C4-2B (cell line): ENCODE measurements around the gene ZNF175.

Source experiments
- H3K27ac ChIP-seq: fragments of 450-650 bp; 2 replicates; pipeline ENCODE4 v1.5.1; 2017
- ZFX ChIP-seq: fragments of 450-650 bp; IDR thresholded peaks from 2 replicates; pipeline ENCODE4 v1.6.1; 2017
- TF ChIP-seq, protein P1 (sequence below): fragments of 450-650 bp; conservative IDR thresholded peaks from 2 replicates; pipeline ENCODE4 v1.5.1; 2017; ENCODE audit warnings: mild to moderate bottlenecking

The ZNF175 gene

DNA sequence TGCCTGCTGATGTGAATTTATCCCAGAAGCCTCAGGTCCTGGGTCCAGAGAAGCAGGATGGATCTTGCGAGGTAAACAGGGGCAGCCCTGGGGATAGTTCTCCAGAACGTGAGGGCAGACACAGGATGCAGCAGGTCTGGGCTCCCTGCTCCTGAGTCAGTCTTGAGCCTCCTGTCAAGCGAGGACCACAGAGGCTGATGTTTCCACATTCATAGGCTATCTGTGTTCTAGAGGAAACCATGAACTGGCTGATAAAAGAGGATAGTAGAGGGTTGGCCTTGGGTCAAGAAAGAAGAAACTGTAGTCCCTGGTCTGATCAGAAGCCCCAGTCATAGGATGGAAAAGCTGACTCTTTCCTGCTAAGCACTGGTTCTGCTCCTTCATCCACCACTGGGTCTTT, 2.2 kb downstream of the ZNF175 start:
- TF ChIP-seq ZFX, result no peak
- TF ChIP-seq, protein P1, sequence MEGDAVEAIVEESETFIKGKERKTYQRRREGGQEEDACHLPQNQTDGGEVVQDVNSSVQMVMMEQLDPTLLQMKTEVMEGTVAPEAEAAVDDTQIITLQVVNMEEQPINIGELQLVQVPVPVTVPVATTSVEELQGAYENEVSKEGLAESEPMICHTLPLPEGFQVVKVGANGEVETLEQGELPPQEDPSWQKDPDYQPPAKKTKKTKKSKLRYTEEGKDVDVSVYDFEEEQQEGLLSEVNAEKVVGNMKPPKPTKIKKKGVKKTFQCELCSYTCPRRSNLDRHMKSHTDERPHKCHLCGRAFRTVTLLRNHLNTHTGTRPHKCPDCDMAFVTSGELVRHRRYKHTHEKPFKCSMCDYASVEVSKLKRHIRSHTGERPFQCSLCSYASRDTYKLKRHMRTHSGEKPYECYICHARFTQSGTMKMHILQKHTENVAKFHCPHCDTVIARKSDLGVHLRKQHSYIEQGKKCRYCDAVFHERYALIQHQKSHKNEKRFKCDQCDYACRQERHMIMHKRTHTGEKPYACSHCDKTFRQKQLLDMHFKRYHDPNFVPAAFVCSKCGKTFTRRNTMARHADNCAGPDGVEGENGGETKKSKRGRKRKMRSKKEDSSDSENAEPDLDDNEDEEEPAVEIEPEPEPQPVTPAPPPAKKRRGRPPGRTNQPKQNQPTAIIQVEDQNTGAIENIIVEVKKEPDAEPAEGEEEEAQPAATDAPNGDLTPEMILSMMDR, result no peak
- H3K27ac ChIP-seq, result no peak overlapping the region

GRCh38 chr19:51576850-51577249, 5.8 kb downstream of the ZNF175 start:
- H3K27ac ChIP-seq, result no peak overlapping the region
- TF ChIP-seq, protein P1, result no peak
- no peak for TF ChIP-seq ZFX

- H3K27ac ChIP-seq, result no peak overlapping the region
- TF ChIP-seq ZFX, result no peak
- TF ChIP-seq, protein P1, result no peak
Measured at GRCh38 chr19:51586103-51586728, 15.1 kb downstream of the ZNF175 start.

DNA sequence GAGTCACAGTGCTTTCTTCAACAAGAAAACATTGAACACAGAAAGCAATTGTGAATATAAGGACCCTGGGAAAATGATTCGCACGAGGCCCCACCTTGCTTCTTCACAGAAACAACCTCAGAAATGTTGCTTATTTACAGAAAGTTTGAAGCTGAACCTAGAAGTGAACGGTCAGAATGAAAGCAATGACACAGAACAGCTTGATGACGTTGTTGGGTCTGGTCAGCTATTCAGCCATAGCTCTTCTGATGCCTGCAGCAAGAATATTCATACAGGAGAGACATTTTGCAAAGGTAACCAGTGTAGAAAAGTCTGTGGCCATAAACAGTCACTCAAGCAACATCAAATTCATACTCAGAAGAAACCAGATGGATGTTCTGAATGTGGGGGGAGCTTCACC, 15.7 kb downstream of the ZNF175 start:
- TF ChIP-seq, protein P1, result no peak
- no peak for TF ChIP-seq ZFX
- H3K27ac ChIP-seq, result no peak overlapping the region

DNA sequence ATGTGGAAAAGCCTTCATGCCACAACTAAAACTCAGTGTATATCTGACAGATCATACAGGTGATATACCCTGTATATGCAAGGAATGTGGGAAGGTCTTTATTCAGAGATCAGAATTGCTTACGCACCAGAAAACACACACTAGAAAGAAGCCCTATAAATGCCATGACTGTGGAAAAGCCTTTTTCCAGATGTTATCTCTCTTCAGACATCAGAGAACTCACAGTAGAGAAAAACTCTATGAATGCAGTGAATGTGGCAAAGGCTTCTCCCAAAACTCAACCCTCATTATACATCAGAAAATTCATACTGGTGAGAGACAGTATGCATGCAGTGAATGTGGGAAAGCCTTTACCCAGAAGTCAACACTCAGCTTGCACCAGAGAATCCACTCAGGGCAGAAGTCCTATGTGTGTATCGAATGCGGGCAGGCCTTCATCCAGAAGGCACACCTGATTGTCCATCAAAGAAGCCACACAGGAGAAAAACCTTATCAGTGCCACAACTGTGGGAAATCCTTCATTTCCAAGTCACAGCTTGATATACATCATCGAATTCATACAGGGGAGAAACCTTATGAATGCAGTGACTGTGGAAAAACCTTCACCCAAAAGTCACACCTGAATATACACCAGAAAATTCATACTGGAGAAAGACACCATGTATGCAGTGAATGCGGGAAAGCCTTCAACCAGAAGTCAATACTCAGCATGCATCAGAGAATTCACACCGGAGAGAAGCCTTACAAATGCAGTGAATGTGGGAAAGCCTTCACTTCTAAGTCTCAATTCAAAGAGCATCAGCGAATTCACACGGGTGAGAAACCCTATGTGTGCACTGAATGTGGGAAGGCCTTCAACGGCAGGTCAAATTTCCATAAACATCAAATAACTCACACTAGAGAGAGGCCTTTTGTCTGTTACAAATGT, 16.4 kb downstream of the ZNF175 start:
- TF ChIP-seq, protein P1, result no peak
- TF ChIP-seq ZFX, result no peak
- no peak overlapping the region for H3K27ac ChIP-seq

DNA sequence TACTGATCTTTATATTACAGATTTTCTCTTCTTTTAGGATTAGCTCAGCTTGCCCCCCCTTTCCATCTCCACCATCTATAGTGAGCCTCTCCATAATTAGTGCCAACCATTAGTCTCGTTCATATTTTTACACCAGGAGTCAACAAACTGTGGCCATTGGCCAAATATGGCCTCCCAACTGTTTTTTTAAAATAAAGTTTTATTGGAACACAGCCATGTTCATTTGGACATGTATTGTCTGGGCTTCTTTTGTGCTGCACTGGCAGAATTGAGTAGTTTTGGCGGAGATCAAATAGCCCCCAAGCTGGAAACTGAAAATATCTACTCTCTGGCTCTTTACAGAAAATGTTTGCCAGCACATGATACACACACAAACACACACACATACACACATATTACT, 18.4 kb downstream of the ZNF175 start:
- no peak for TF ChIP-seq ZFX
- TF ChIP-seq, protein P1, result no peak

DNA sequence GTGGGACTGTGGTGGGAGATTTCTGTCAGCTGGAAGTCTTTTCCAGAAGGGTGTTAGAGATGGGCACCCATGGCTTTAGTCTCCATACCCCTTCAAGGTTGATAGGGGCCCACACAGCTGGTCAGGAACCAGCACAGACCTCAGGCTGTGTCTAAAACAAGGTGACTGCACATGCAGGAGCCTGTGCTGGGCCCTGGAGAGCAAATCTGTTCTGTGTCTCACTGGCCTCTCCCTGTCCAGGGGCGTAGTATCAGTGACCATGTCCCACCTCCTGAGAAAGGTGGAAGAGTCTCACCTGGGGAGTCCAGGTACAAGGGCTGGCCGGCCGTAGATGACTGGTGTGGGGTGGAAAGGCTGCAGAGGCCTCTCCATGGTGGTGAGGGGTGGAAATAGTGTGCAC, 19.4 kb downstream of the ZNF175 start:
- TF ChIP-seq ZFX, result no peak
- TF ChIP-seq, protein P1, result no peak
- H3K27ac ChIP-seq, result no peak overlapping the region

More for the DNA sequence above, 18.4 kb downstream of the ZNF175 start:
- no peak overlapping the region for H3K27ac ChIP-seq
